ENCODE data around the gene TAGAP.

TAGAP gene, protein sequence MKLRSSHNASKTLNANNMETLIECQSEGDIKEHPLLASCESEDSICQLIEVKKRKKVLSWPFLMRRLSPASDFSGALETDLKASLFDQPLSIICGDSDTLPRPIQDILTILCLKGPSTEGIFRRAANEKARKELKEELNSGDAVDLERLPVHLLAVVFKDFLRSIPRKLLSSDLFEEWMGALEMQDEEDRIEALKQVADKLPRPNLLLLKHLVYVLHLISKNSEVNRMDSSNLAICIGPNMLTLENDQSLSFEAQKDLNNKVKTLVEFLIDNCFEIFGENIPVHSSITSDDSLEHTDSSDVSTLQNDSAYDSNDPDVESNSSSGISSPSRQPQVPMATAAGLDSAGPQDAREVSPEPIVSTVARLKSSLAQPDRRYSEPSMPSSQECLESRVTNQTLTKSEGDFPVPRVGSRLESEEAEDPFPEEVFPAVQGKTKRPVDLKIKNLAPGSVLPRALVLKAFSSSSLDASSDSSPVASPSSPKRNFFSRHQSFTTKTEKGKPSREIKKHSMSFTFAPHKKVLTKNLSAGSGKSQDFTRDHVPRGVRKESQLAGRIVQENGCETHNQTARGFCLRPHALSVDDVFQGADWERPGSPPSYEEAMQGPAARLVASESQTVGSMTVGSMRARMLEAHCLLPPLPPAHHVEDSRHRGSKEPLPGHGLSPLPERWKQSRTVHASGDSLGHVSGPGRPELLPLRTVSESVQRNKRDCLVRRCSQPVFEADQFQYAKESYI

DNA sequence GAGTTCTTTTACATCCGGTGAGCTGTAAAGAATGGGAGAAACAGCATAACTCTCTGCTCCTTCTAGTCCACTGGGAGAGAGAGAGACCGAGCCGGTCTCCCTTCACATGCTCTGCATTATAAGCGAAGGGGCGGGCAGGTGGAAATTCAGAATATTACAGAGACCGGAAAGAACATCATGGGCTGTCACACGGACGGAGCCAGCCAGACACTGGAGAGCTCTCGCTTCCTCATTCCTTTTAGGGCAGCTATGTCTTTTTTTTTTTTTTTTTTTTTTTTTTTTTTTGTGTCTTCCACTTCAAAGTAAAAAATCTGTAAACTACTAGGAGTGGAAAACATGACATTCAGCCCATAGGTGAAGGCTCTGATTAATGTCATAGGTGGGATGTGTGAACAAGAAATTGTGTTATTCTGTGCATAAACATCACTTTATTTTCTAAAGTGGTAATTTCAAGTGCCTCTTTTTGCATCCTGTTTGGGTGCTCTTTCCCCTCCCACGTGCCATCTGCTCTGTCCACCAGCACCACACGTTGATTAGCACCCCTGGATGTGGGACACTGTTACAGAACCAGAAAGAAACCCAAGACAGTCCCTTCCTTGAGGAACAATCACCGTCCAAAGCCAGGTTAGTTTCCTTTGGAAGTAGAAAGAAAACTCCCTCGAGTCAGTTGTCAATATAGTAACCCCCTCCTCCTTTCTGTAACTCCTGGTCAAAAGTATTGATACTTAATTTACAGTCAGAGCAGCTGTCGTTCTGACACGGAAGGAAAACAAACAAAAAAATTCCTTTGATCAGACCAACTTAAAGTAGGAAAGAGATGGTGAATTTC lies at the start of gene TAGAP:
Gene TAGAP, minus strand, starts transcription at position 93 of the 829 bp plus-strand sequence. CDS start 845 bp downstream, outside the sequence.
- CTCF ChIA-PET: interaction anchor here (0.6 to 1.2 kb wide), 3 partner anchors 35 to 90 kb away, joined by 3 to 8 read pairs (median 4); no protein-coding TSS in a partner anchor
- TF ChIP-seq PKNOX1 (IDR thresholded peaks at IDR 0.05): no peak
- no peak for TF ChIP-seq TARDBP (IDR thresholded peaks at IDR 0.05)
- no peak for TF ChIP-seq ZNF384 (IDR thresholded peaks at IDR 0.05)
- TF ChIP-seq FOXA1 (IDR thresholded peaks at IDR 0.05): no peak
- TF ChIP-seq ARNT (IDR thresholded peaks at IDR 0.05): no peak
- TF ChIP-seq FOXM1 (IDR thresholded peaks at IDR 0.05; ENCODE audit: borderline replicate concordance): no peak
- TF ChIP-seq FOXK2 (IDR thresholded peaks at IDR 0.05): no peak
- TF ChIP-seq BHLHE40 (IDR thresholded peaks at IDR 0.05; ENCODE audit: borderline replicate concordance): no peak
- no peak for TF ChIP-seq SUZ12 (IDR thresholded peaks at IDR 0.05)
- DNase-seq (ENCODE audit: extremely low spot score): no peak
- POLR2A ChIA-PET: no interaction called here

GRCh38 chr6:159093609-159094443 lies 49.0 kb upstream of the TAGAP start:
- ChIA-PET CTCF (interaction anchor here (0.6 to 2.0 kb wide), 2 partner anchors 10 to 675 kb away, joined by 3 to 8 read pairs; no protein-coding TSS in a partner anchor), POLR2A (no interaction called here)
- no peak for DNase-seq (ENCODE audit: extremely low spot score)
- TF ChIP-seq LEF1 (IDR thresholded peaks at IDR 0.05; ENCODE audit: borderline replicate concordance) (no peak), L3MBTL2 (conservative IDR thresholded peaks at IDR 0.05) (no peak), ZNF384 (IDR thresholded peaks at IDR 0.05) (no peak), HDGF (IDR thresholded peaks at IDR 0.05; ENCODE audit: borderline replicate concordance) (no peak), CTBP1 (IDR thresholded peaks at IDR 0.05; ENCODE audit: borderline replicate concordance) (no peak), FOXA1 (IDR thresholded peaks at IDR 0.05) (no peak), FOXK2 (IDR thresholded peaks at IDR 0.05) (no peak)

DNA sequence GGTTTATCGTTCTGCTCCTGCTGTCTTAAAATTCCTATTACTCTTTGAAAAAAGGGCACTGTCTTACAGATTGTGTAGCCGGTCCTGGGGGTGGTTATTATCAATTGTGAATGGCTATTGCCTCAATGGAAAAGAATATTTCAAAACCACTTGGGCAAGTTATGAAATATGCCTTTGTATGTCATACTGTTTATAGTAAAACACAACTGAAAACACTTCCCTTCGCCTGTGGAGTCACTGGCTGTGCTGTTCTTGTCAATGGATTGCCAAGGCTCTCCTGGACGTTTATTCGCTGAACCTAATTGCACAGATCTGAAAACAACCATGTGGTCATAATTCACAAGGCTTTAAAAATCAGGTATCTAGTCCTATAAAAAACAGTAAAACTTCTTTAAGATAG lies 47.8 kb upstream of the TAGAP start:
- CTCF ChIA-PET: no interaction called here
- DNase-seq (ENCODE audit: extremely low spot score): no peak

DNA sequence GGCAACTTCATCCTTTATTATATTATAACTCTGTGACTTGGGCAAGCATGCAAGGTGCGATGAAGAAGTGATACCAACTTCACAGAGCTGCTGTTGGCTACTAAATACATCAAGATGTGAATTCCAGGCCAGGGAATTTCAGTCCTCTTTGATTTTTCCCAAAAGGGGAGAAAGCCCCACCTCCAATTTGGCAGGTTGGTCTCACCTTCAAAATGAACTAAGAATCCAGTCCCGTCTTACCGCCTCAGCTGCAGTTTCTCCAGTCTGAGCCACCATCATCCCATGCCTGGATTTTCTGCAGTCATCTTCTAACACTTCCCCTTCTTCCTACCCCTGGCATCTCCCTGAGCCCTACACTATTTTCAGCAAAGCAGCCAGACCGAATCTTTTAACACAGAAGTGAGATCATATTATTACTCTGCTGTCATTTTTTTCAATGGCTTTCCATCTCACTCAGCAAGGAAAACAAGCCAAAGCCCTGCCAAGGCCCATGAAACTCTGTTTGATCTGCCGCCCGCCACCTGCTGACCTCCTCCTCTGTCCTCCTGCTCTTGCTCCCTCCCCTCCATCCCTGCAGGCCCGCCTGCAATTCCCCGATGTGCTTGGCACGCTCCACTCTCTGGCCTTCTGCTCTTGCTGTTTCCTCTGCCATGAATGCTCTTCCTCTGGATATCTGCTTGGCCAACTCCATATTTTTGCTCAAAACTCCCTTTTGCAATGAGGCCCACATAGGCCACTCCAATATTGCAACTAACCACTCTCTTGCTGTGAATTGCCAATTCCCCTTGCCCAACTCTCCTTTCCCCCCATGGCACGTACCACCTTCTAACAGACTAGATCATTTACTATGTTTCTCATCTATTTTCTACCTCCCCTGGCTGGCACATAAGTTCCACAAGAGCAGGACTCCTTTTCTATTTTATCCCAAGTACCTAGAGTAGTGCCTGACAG lies 46.0 kb upstream of the TAGAP start:
- DNase-seq (ENCODE audit: extremely low spot score): no peak
- ChIA-PET CTCF (no interaction called here), POLR2A (no interaction called here)
- TF ChIP-seq FOXM1 (IDR thresholded peaks at IDR 0.05; ENCODE audit: borderline replicate concordance) (no peak), LEF1 (IDR thresholded peaks at IDR 0.05; ENCODE audit: borderline replicate concordance) (no peak)

More for the DNA sequence above, 47.8 kb upstream of the TAGAP start:
- no peak for TF ChIP-seq LEF1 (IDR thresholded peaks at IDR 0.05; ENCODE audit: borderline replicate concordance)
- no peak for TF ChIP-seq CTBP1 (IDR thresholded peaks at IDR 0.05; ENCODE audit: borderline replicate concordance)
- no peak for TF ChIP-seq ZNF384 (IDR thresholded peaks at IDR 0.05)
- TF ChIP-seq PKNOX1 (IDR thresholded peaks at IDR 0.05): no peak
- TF ChIP-seq ARNT (IDR thresholded peaks at IDR 0.05): no peak
- TF ChIP-seq TARDBP (IDR thresholded peaks at IDR 0.05): no peak
- no peak for TF ChIP-seq FOXK2 (IDR thresholded peaks at IDR 0.05)
- POLR2A ChIA-PET: no interaction called here

- no peak for TF ChIP-seq PKNOX1 (IDR thresholded peaks at IDR 0.05)
- TF ChIP-seq BHLHE40 (IDR thresholded peaks at IDR 0.05; ENCODE audit: borderline replicate concordance): no peak
- TF ChIP-seq FOXK2 (IDR thresholded peaks at IDR 0.05): no peak
- no peak for TF ChIP-seq FOXA1 (IDR thresholded peaks at IDR 0.05)
- TF ChIP-seq LEF1 (IDR thresholded peaks at IDR 0.05; ENCODE audit: borderline replicate concordance): no peak
- no peak for TF ChIP-seq CTBP1 (IDR thresholded peaks at IDR 0.05; ENCODE audit: borderline replicate concordance)
- TF ChIP-seq TARDBP (IDR thresholded peaks at IDR 0.05): no peak
- no peak for TF ChIP-seq L3MBTL2 (conservative IDR thresholded peaks at IDR 0.05)
- TF ChIP-seq SP1 (IDR thresholded peaks at IDR 0.05): no peak
- no peak for TF ChIP-seq ARNT (IDR thresholded peaks at IDR 0.05)
- no peak for TF ChIP-seq ZNF384 (IDR thresholded peaks at IDR 0.05)
- TF ChIP-seq SUZ12 (IDR thresholded peaks at IDR 0.05): no peak
- TF ChIP-seq NFRKB (IDR thresholded peaks at IDR 0.05): no peak
- no peak for TF ChIP-seq FOXM1 (IDR thresholded peaks at IDR 0.05; ENCODE audit: borderline replicate concordance)
- TF ChIP-seq ELF4 (IDR thresholded peaks at IDR 0.05): no peak
- CTCF ChIA-PET: no interaction called here
- DNase-seq (ENCODE audit: extremely low spot score): no peak
- POLR2A ChIA-PET: no interaction called here
These were observed 45.1 kb upstream of the TAGAP start for GRCh38 chr6:159089909-159090308.

All from HEK293T (cell line).